HepG2 (cell line): ENCODE measurements around the gene NARF. TPM values are rescaled to one million over a fixed set of nuclear protein-coding genes. Genes with fewer than 3 reads are reported as not detected.

Experiments
- BRF2 ChIP-seq: sonication (generic); formaldehyde crosslinking; IDR thresholded peaks from 2 replicates; pipeline ENCODE4 v1.8.1; 2022; ENCODE audit warnings: mild to moderate bottlenecking, missing genetic modification reagents
- CENPT ChIP-seq: sonication (generic); formaldehyde crosslinking; IDR thresholded peaks from 2 replicates; pipeline ENCODE4 v1.8.0; 2022; ENCODE audit warnings: low read depth, mild to moderate bottlenecking, moderate library complexity, missing genetic modification reagents
- DZIP1 ChIP-seq: sonication (generic); formaldehyde crosslinking; IDR thresholded peaks from 2 replicates; pipeline ENCODE4 v1.5.0; 2020; ENCODE audit warnings: mild to moderate bottlenecking, missing genetic modification reagents
- FOXK2 ChIP-seq: fragments of 450-650 bp; IDR thresholded peaks from 2 replicates; pipeline ENCODE4 v1.6.1; 2016
- HMGXB3 ChIP-seq: sonication (generic); formaldehyde crosslinking; IDR thresholded peaks from 2 replicates; pipeline ENCODE4 v1.4.0; 2020; ENCODE audit warnings: missing genetic modification reagents, borderline replicate concordance
- IKZF1 ChIP-seq: fragments of 450-650 bp; IDR thresholded peaks from 2 replicates; pipeline ENCODE4 v1.7.1; 2016
- ISX ChIP-seq: sonication (generic); formaldehyde crosslinking; conservative IDR thresholded peaks from 2 replicates; pipeline ENCODE4 v1.5.0; 2020; ENCODE audit warnings: missing genetic modification reagents
- MXI1 ChIP-seq: IDR thresholded peaks from 3 replicates; pipeline ENCODE4 v1.6.1; 2012; ENCODE audit warnings: low read depth, low read length, inconsistent platforms, borderline replicate concordance
- NBN ChIP-seq: fragments of 450-650 bp; conservative IDR thresholded peaks from 2 replicates; pipeline ENCODE4 v1.6.1; 2017
- NFRKB ChIP-seq: fragments of 450-650 bp; IDR thresholded peaks from 2 replicates; pipeline ENCODE4 v1.6.1; 2017
- RBM39 ChIP-seq: fragments of 200-400 bp; formaldehyde crosslinking; IDR thresholded peaks from one replicate; pipeline ENCODE4 v1.6.1; 2018; ENCODE audit warnings: antibody characterized with exemption, mild to moderate bottlenecking, low read depth, low read length; ENCODE audit not compliant: poor library complexity, severe bottlenecking
- STAG1 ChIP-seq: sonication (generic); formaldehyde crosslinking; IDR thresholded peaks from 2 replicates; pipeline ENCODE4 v1.4.0; 2020; ENCODE audit warnings: missing genetic modification reagents
- TFE3 ChIP-seq: IDR thresholded peaks from 2 replicates; pipeline ENCODE4 v1.6.1; 2016
- ZBTB20 ChIP-seq: sonication (generic); formaldehyde crosslinking; IDR thresholded peaks from 2 replicates; pipeline ENCODE4 v1.8.1; 2023; ENCODE audit warnings: missing genetic modification reagents, low read depth, mild to moderate bottlenecking, borderline replicate concordance
- ZNF138 ChIP-seq: sonication (generic); formaldehyde crosslinking; IDR thresholded peaks from 2 replicates; pipeline ENCODE4 v1.5.0; 2020; ENCODE audit warnings: mild to moderate bottlenecking, low read depth, missing genetic modification reagents
- ZNF431 ChIP-seq: sonication (generic); formaldehyde crosslinking; IDR thresholded peaks from 2 replicates; pipeline ENCODE4 v1.9.0; 2022; ENCODE audit warnings: missing genetic modification reagents, low read depth, mild to moderate bottlenecking, borderline replicate concordance
- ZNF557 ChIP-seq: sonication (generic); formaldehyde crosslinking; IDR thresholded peaks from 2 replicates; pipeline ENCODE4 v1.4.0; 2020; ENCODE audit warnings: missing genetic modification reagents
- polyA plus RNA-seq, 8 experiments: library from polyadenylated mRNA; depleted of rRNA in 3 of 8; stranded (reverse) in 7 of 8; unstranded in 1 of 8; fragments of >200 nt; fragmentation: Illumina TruSeq in 4 of 8; extraction: Trizol in 4 of 8; gene quantifications; 2 replicates each; pipeline versions ENCODE4 v1.2.1 to v1.2.3, GENCODE V29; 2011 to 2016; ENCODE audit warnings: low read depth in 4 of 8, missing spikeins in 1 of 8, mixed read lengths in 1 of 8; ENCODE audit not compliant: insufficient read depth in 1 of 8
- total RNA-seq, 5 experiments: library from RNA; depleted of rRNA; stranded (reverse); fragments of >200 nt; fragmentation: Illumina TruSeq; extraction: Trizol; gene quantifications; 2 replicates each; pipeline ENCODE4 v1.2.3, GENCODE V29; 2016; ENCODE audit warnings: low read depth in 1 of 5
- TF ChIP-seq, protein P1 (sequence below): sonication (generic); formaldehyde crosslinking; IDR thresholded peaks from 2 replicates; pipeline ENCODE4 v1.5.0; 2020; ENCODE audit warnings: missing genetic modification reagents

The NARF gene
- total and polyA plus RNA-seq, 2 of the 13 experiments (the other 11 are each of a cell fraction or from before 2014, with no cell fraction given) = 61.1 to 144 TPM

DNA sequence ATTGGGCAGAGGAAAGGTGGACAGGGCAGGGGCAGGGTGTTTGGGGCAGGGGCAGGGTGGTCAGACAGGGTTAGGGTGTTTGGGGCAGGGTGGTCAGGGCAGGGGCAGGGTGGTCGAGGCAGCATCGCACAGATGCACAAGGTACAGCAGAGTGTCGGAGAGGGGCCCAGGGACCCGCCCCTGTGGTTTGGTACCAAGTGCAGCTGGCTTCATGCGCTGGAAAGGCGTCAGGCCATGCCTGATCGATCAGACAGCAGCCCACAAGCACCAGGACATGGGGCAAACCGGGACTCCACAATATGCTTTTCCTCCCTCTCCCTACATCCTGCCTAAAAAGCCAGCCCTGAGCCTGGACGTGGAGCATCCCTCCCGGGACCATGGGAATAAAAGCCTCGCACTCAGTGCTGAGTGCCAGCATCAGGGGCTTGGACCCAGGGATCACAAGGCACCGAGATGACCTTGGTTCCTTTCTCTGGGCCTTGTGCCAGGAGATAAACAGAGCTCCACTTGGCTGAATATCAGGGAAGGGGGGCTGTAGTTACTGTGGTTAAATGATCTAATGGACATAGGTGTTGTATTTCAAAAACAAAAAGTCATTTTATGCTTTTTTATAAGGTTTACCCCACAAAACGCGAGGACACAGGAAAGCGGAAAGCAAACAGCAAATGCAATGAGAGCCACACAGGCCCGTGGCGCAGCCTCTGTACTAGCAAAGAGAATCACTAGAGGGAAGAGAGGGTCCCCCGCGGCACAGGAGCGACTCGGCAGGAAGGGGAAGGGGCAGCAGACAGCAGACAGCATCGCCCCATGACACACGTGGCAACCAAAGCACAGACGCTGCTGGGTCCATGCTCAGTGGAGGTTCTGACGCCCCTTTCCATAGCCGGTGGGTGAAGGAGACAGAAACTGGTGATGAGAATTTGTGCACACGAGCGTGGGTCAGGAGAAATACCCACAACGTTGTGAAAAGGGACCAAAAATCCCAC lies 45.7 kb upstream of the NARF start (continued):
- no peak for TF ChIP-seq RBM39
- TF ChIP-seq FOXK2 = no peak
- TF ChIP-seq IKZF1 = no peak
- no peak for TF ChIP-seq NBN
- no peak for TF ChIP-seq ZNF138
- TF ChIP-seq NFRKB = no peak
- TF ChIP-seq ZNF557 (CRISPR knock-in tag) = no peak
- no peak; the same call in 1 of the 2 replicates for TF ChIP-seq ZBTB20 (CRISPR knock-in tag)
- no peak for TF ChIP-seq DZIP1 (CRISPR knock-in tag)
- no peak for TF ChIP-seq HMGXB3
- no peak for TF ChIP-seq ZNF431
- no peak; the same call in 1 of the 2 replicates for TF ChIP-seq STAG1 (CRISPR knock-in tag)
- TF ChIP-seq CENPT = no peak
- peak; percentile 85 for TF ChIP-seq TFE3 (CRISPR knock-in tag)
- peak; percentile 31; the same call in 1 of the 3 replicates for TF ChIP-seq MXI1
- no peak for TF ChIP-seq ISX
- TF ChIP-seq BRF2 (CRISPR knock-in tag) = no peak
- TF ChIP-seq, protein P1, sequence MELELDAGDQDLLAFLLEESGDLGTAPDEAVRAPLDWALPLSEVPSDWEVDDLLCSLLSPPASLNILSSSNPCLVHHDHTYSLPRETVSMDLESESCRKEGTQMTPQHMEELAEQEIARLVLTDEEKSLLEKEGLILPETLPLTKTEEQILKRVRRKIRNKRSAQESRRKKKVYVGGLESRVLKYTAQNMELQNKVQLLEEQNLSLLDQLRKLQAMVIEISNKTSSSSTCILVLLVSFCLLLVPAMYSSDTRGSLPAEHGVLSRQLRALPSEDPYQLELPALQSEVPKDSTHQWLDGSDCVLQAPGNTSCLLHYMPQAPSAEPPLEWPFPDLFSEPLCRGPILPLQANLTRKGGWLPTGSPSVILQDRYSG (CRISPR knock-in tag) = no peak
